HG03432 (cell line): ENCODE data around the gene SLC6A6.

ENCODE experiments used
- ATAC-seq: cut with Tn5 transposase; IDR thresholded peaks from one replicate; pipeline ENCODE4 v1.9.1; 2021; ENCODE audit warnings: mild to moderate bottlenecking, moderate library complexity; ENCODE audit not compliant: unreplicated experiment

Gene SLC6A6

DNA sequence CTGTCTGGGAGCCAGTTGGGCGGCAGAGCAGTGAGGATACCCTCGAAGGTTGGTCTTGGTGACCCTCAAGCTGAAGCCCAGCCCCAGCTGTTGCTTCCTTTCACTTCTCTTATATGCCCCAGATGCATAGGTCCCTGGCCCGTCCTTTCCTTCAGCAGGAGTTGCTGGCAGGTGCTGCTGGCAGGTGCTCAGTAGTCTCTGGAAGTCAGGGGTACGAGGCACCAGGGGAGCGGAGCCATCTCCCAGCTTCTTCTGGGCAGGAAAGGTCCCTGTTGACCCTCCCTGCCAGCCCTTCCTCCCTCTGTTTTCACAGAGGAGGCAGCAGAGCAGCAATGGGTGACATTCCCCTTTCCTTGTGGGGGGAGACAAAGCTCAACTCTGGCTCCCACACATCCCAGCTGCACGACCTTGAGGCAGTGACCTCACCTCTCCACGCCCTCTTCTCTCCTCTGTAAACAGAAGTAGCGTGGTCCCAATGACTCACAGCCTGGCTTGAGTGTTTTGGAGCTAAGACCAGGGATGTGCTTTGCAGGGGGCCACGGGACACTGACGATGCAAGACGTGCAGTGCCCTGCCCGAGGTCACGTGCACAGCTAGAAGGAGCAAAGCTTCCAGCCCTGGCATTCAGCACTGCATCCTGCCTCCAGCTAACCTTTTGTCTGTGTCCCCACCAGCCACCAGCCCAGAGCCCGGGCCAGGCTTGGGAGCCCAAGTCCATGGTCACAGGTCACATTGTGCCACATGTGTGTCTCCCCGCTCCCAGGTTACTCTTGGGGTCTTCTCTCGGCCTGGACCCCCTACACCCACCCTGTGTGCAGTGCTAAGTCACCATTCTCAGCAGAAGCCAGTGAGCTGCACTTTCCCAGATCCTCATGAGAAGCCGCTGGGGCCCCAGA, 49.7 kb downstream of the SLC6A6 start:
- ATAC-seq: no peak

DNA sequence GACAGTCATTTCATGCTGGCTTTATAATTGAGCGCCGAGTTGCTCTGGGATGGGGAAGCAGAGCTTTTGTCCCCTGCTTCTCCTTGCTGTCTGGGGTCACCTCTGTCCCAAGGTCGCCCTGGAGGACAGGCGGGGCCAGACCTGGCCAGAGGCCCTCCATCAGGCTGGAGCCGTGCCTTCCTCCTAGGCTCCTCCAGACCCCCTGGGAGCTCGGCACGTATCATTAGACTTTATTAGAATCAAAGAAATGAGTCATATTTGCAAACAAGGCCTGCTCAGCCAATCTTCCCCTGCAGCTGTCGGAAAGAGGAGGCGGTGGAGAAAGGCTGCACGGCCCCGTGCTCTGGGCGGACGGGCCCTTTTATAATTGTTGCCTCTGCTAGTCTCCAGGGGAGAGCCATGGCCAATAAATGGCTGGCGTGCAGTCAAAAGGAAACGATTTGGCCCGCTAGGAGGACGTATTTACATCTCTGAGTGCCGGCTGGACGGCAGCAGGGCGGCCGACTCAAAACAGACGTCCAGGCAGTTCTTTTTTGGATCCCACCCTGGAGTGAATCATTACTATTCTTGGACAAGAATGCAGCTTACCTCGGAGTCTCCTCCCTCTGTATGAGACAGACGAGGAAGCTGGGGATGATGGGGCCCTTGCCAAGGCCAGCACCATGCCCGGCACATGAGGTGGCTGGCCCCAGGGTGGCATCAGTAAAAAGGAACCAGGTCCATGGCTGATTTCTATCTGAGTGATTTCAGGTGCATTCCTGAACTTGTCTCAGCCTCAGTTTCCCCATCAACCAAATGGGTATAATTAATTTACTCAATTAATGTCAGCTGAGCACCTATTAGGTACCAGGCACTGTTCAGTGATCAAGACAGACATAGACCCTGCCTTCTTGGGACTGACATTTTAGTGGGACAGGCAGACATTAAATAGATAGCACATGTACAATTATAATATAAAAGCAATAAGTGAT, 50.6 kb downstream of the SLC6A6 start:
- ATAC-seq: no peak

DNA sequence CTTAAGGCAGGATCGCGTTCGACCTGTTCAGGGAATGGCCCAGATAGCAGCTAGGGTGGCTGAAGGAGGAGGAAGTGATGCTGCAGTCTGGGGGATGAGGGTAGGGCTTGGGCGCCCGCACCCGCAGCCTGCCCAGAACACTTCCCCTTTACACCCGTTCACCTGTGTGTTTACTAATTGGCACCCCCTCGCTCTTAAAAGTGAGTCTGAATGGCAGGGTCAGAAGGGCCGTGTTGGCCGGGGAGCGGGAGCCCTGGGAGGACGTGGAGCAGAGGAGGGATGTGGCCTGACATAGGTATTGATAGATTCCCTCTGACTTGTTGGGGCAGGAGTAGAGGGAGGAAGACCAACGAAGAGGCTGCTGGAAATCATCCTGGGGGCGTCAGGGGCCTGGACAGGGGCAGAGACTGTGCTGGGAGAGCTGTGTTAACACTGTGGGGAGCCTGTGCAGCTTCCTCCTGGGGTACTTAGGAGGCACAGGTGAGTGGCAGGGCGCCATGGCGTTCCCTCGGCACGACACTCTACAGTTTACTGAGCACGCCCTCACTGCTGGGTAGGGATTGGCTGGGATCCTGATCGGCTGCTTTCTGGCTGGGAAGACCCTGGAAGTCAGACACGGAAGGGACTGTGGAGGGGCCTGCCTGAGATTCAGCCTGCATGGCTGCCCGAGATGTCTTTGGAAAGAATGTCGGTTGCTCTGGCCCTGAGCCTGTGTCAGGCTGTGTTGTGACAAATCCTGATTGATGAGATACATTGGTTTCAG, 51.7 kb downstream of the SLC6A6 start:
- no peak for ATAC-seq

DNA sequence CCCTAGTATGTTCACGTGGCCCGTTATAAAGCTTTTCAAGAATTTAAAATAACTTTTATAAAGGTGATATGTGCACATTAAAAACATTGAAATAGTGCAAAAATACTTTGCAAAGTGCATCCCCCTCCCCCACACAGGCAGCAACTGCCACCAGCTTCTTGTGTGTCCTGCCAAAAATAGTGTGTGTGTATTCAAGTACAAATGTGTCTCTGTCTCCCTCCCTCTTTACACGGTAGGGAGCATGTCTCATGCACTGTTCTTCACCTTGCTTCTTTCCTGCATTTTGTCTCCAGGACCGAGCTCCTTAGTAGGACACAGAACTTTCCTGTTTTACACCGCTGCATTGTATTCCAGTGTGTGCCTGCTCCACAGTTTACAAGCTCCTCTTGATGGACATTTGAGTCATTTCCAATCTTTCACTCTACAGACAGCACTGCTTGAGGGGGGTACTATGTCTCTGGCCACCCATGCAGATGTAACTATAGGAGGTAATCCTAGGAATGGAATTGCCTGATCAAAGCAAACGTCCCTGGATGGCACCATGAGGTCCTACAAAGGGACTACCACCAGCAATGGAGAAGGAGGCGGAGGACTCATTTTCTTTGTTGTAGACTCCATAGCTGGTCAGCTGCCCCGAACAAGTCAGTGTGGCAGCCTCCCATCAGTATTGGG, 52.4 kb downstream of the SLC6A6 start:
- ATAC-seq: no peak

DNA sequence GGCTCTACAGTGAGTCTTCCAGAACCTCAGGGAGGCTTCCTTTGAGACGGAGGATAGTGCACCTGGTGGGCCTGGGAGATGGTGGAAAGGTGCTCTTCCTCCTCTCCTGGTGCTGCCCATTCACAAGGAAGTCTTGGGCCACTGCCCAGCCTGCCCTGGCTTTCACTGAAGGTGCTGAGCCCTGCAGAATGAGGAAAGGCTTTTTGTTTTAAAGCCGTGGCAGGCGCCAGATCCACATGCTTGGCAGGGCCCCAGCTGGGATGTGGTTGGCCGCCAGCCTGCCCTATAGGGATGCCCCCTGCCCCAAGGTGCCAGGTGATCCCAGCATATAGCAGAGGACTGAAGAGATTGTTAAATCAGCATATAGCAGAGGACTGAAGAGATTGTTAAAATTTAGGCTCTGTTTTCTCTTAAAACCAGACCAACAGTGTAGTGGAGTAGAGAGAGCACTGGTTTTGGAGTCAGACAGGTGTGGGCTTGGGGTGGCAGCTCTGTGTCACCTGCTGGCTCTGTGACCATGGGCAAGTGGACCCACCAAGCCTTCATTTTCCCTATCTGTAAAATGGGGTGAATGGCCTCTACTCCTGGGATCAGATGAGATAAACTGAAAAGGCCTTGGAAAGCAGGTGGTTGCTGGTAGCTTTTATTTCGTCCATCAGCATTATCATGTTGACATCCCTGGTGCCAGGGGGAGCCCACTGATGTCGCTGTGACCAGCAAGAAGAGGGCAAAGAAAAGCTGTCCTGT, 53.3 kb downstream of the SLC6A6 start:
- ATAC-seq: no peak

DNA sequence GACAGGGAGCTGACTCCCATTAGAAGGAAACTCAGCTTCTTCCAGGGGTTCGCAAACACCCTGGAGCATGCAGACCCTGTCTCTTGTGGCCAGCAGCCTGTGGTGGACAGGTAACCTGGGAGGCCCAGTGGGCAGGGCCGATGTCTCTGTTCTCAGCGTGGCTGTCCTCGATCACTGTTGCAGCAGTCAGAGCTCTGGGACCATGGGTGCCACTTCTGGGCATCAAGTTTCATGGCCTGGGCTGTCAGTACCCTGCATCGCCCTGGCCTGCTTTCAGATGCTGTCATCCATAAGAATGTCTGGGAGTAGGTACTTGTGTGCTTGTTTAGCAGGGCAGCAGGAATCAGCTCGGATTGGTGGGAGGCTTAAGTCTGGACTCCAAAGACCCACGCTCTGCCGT, 54.4 kb downstream of the SLC6A6 start:
- no peak for ATAC-seq

DNA sequence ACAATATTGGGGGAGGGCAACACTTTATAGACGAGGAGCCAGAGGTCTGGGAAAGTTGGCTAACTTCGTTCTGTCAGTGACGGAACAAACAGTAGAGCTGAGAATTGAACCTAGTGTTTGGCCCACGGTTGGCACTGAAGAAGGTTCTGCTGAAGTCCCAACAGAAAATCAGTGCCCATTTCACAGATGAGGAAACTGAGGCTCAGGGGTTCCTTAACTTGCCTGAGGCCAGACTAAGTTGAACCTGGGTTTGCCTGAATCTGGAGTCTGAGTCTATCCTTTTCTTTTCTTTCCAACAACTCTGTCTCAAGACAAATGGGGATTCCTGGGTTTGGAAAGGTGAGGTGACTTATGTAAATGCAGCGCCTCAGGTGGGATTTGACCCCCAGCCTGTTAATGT, 55.1 kb downstream of the SLC6A6 start:
- ATAC-seq: no peak

DNA sequence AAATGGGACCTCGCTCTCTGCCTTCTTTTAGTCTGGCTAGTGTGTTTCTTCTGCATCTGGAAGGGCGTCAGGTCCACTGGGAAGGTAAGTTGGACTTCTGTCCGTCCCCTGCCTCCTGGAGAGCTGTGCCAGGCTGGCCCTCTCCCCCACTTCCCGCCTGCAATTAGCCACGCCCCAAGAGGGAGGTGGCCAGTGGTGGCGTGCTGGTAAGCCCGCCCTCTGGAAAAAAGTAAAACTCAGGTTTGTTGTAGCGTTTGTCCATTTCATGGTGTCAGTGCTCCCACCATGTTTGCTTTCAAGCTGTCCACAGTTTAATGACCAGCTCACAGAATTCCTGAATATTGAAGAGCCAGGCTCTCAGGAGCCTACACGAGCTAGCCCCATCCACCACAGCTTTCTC, 55.6 kb downstream of the SLC6A6 start:
- ATAC-seq: no peak

DNA sequence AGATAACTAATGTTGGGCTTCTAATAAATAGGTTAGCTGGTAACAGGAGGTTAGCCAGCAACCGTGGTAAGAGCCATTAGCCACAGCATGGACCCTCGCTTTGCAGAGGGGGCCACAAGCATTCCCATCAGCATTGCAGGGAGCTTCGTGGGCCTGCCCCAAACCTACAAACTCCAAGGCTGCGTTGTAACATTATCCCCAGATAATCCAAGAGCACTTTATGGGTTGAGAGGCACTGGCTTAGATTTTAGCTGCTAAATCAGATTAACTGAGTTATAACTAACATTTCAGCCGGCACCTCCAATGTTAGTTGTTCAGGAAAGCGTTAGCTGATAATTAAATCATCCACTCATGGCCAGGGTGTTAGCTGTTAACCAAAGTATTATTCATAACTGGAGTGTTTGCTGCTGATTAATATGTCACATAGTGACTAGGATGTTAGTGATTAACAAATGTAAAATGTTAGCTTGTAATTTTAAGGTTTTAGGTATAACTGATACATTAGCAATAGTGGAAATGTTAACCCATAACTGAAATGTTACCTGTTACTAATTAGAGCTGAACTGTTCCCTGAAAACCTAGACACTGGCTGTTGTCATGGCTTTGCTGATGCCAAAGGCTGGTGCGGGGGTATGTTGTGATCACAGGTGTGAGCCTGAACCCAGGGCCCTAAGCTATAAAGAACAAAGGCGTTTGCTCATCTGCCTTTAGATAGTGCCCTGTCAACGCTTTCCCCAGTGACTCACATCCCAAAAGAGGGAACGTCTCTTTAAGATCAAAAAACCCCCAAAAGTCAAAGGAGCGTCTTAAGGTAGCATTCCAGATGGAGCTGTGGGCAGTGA, 56.2 kb downstream of the SLC6A6 start:
- peak; percentile 47 for ATAC-seq

DNA sequence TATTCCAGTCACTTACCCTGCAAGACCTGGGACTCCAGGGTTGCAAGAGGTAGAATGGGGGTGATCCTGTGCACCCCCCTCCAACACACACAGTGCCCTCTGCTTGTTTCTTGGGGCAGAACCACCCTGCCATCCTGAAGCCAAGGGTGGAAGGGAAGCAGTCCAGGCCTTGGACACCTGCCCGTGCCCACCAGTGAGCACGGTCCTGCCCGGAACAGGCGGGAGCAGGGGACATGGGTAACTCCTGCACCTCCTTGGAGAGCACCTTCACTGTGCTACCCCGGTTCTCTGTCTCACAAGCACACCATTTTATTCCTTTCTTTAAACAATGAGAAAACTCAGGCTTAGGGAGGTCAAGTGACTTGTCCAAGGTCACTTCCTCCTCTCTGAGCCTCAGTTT, 57.0 kb downstream of the SLC6A6 start:
- ATAC-seq: no peak

DNA sequence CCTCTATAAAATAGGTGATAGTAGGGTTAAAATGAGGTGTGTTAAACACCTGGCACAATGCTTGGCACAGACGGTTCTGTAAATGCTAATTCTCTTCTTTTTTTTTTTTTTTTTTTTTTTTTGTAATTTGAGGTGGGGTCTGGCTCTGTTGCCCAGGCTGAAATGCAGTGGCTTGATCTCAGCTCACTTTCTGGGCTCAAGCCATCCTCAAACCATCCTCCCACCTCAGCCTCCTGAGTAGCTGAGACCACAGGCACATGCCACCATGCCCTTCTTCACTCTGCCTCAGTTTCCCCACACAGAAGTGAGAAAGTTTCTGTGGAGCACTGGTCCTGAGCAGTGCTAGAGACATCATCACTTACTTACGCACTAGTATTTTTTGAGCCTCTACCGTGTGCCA, 57.4 kb downstream of the SLC6A6 start:
- ATAC-seq: no peak

DNA sequence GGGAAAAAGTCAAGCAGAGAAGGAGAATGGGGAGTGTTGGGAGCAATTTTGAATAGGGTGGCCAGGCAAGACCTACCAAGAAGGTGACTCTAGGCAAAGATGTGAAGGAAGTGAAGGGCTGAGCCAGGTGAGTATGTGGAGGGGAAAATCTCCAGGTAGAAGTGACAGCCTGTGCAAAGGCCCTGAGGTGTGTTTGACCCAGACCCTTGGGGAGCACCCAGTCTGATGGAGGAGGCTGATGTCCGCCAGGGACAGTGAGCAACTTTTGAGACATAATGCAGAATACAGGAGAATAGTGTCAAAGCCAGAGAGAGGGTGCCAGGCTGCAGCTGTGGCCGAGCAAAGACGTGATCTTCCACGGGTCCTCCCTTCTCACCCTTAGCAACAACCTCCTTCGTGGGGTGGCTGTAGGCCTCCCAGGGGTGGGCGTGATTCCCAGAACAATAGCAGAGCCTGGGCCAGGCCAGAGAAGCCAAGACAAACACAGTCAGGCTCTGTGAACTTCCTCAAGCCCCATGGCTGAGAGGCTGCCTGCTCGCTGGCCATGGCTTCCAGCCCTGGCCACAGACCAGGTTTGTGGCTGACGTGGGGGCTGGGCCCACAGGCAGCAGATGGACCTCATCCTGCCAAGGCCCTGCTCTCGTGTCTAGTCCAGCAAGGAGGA, 58.1 kb downstream of the SLC6A6 start:
- ATAC-seq: no peak

DNA sequence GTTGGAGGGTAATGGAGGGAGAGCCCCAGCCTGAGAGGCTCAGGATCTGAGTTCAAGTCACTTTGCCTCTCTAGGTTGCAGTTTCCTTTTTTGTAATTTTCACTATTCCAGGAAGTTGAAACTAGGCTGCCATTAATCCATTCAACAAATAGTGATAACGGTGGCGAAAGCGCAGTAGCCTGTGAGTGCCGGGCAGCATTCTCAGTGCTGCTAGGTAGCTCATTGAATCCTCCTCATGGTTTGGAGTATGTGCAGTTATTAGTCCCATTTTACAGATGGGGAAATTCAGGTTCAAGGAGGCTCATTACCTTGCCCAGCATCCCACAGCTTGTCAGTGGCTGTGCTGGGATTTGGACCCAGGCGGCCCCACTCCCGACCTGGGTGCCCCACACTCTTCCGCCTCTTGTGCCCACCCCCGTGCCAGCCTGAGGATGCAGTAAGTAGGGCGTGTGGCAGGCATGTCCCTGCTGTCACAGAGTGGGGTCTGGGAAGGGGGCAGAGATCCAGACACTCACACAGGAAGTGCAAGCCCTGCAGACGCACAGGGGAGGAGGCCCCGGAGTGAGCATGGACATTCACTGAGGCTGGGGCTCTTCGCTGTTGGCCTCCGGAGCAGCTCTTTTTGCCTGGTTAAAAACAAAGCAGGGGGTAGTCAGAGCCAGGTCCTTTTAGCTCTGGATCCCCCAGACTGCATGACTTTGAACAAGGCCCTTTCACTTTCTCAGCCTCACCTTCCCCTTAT, 58.8 kb downstream of the SLC6A6 start:
- ATAC-seq: no peak

DNA sequence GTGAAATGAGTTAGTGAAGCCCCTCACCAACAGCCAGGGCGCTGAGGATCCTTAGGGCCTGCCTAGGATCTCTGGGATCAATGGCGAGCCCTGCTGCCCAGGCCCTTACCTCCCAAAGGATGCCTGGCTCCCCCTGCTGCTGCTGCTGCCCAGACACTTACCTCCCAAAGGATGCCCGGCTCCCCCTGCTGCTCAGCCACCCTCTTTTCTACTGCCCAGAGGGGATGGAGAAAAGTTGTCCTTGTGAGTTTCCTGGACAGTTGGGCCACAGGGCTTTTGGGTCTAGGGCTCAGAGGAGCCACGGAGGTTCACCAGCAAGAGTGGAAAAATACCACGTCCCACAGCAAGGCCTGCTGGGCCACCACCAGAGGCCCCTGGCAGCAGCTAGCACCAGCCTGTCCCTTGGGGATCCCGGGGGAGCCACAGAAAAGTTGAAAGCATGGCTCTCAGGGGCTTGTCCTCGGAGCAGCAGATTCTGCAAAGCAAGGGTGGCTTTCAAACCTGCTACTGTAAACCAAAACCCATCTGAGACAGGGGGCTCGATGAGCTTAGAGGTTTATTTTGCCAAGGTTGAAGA, 59.4 kb downstream of the SLC6A6 start:
- ATAC-seq: peak; percentile 60

DNA sequence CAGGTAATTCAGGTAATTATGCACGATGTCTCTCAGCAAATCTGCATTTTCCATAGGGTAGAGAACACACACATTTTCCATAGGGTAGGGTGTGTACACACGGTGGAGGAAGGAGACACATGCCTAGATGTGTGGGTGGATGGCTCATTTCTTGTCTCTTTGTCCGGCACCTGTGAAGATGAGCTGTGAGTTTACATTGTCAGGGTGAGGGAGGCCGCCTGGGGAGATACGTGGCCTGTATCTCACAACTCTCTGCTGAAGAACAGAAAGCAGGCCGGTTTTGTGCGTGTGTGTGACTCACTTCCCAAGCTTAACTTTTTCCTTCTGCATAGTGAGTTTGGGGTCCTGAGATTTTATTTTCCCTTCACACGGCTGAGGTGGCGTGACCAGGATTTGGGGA, 60.3 kb downstream of the SLC6A6 start:
- ATAC-seq: no peak

DNA sequence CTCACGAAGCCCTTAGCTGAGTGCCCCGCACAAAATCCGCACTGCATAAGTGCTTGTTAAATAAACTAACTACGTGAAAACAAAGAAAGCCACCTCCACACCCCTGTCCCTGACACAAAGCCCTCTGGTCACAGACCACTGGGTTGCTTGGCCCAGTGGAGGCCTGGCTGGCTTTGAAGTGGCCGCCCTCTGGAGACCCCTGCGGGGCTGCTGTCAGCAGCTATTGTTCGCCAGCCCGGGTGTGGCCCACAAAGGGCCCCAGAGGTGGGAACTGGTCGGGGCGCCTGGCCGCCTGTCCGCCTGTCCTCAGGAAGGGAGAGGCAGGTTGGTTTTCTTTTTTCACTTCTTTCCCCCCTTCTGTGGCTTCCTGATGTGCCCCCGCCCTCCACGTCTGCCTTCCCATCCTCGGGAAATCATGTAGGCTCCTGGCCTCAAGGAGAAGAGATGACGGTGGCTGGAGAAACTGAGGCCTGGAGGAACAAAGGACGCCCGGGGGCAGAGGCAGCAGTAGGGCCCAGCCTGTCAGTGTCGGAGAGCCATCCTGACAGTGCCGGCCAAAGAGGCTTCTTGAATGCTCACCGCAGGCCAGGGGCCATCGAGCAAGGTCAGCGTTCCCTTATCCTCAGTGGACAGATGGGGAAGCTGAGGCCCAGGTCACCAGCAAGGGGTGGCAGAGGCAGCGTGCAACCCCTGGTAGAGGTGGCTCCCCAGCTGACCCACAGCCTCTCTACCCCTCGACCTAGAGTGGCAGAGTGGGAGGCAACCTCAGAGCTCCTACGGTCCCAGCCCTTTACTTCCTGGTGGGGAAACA, 61.1 kb downstream of the SLC6A6 start:
- ATAC-seq: no peak

DNA sequence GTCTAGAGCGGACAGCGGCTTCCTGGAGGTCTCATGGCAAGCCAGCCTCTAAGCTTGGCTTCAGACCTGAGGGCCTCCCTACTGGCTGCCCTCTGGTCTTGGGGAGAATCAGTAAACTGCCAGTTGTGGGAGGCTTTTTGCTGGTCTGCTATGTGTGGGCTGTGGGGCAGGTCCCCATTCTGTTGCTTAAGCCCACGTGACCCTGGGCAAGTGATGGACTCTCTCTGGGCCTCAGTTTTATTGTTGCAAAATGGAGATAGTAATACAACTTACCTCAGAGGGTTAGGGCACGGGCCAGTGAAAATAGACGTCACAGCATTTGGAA, 61.7 kb downstream of the SLC6A6 start:
- no peak for ATAC-seq
